IMR-90 (cell line): ENCODE data around the gene SPRED2. TPM values are rescaled to one million over a fixed set of nuclear protein-coding genes. Genes with fewer than 3 reads are reported as not detected.

Source experiments
- ATAC-seq: fragments of 200-7000 bp; cut with Tn5 transposase; 2 replicates; pipeline ENCODE4 v1.9.1; 2020; ENCODE audit warnings: low read depth, mild to moderate bottlenecking, moderate library complexity
- BruUV-seq: library from RNA; stranded (reverse); fragments of 400-500 nt; replicated peaks from 2 replicates; lab custom pipeline; 2021; lab: Mats Ljungman, UMichigan
- CTCF ChIA-PET: fragments of 300-600 bp; formaldehyde crosslinking; extraction: SDS; loops from one replicate; lab custom pipeline; 2021; ENCODE audit warnings: antibody characterized with exemption; lab: Yijun Ruan, JAX
- POLR2A ChIA-PET: fragments of 300-600 bp; sonication (Branson Sonifier 250); formaldehyde crosslinking; loops from one replicate; lab custom pipeline; 2022; ENCODE audit warnings: antibody characterized with exemption; ENCODE audit not compliant: unreplicated experiment; lab: Charles Lee
- DNase-seq: peaks from one replicate; pipeline ENCODE4 v3.0.0; 2013
- H2AFZ ChIP-seq: replicated peaks from 2 replicates; pipeline ENCODE3; 2013; ENCODE audit warnings: low read length, mild to moderate bottlenecking; ENCODE audit not compliant: poor library complexity
- H2AK5ac ChIP-seq: 2 replicates; pipeline ENCODE4 v1.6.1; 2013; ENCODE audit warnings: low read depth, low read length, inconsistent platforms
- H2AK9ac ChIP-seq: replicated peaks from 2 replicates; pipeline ENCODE3; 2013; ENCODE audit warnings: mild to moderate bottlenecking, low read depth, low read length, moderate library complexity; ENCODE audit not compliant: poor library complexity
- H2BK120ac ChIP-seq: 2 replicates; pipeline ENCODE4 v1.6.1; 2013; ENCODE audit warnings: low read depth, low read length, inconsistent platforms
- H2BK15ac ChIP-seq: 3 replicates; pipeline ENCODE4 v1.6.1; 2013; ENCODE audit warnings: low read depth, low read length, inconsistent platforms
- H2BK20ac ChIP-seq: 2 replicates; pipeline ENCODE4 v1.6.1; 2013; ENCODE audit warnings: low read depth, mild to moderate bottlenecking, inconsistent platforms, low read length, moderate library complexity
- H2BK5ac ChIP-seq: 2 replicates; pipeline ENCODE4 v1.6.1; 2013; ENCODE audit warnings: mild to moderate bottlenecking, low read depth, low read length, inconsistent platforms; ENCODE audit not compliant: poor library complexity, severe bottlenecking
- H3K14ac ChIP-seq: replicated peaks from 2 replicates; pipeline ENCODE4 v1.6.1; 2013; ENCODE audit warnings: low read depth, low read length, inconsistent platforms
- H3K18ac ChIP-seq: 2 replicates; pipeline ENCODE4 v1.6.1; 2013; ENCODE audit warnings: low read depth, low read length, control low read depth
- H3K23ac ChIP-seq: 2 replicates; pipeline ENCODE4 v1.6.1; 2013; ENCODE audit warnings: low read depth, low read length, inconsistent platforms
- H3K27ac ChIP-seq: 2 replicates; pipeline ENCODE4 v1.5.1; 2013; ENCODE audit warnings: mild to moderate bottlenecking, control low read depth, low read length; ENCODE audit not compliant: insufficient read depth
- H3K27me3 ChIP-seq: 2 replicates; pipeline ENCODE4 v1.6.1; 2013; ENCODE audit warnings: low read length; ENCODE audit not compliant: control insufficient read depth, insufficient read depth
- H3K36me3 ChIP-seq: 2 replicates; pipeline ENCODE4 v1.6.1; 2013; ENCODE audit warnings: low read length, mixed read lengths; ENCODE audit not compliant: control insufficient read depth, insufficient read depth
- H3K4ac ChIP-seq: 2 replicates; pipeline ENCODE4 v1.6.1; 2013; ENCODE audit warnings: low read depth, low read length, inconsistent platforms
- H3K4me1 ChIP-seq: 2 replicates; pipeline ENCODE4 v1.6.1; 2013; ENCODE audit warnings: low read length, mixed read lengths; ENCODE audit not compliant: control insufficient read depth, insufficient read depth
- H3K4me2 ChIP-seq: 2 replicates; pipeline ENCODE4 v1.6.1; 2013; ENCODE audit warnings: low read depth, mild to moderate bottlenecking, control low read depth, low read length, moderate library complexity
- H3K4me3 ChIP-seq: 2 replicates; pipeline ENCODE4 v1.5.1; 2013; ENCODE audit warnings: low read depth, mild to moderate bottlenecking, control low read depth, low read length, moderate library complexity; ENCODE audit not compliant: insufficient read depth
- H3K56ac ChIP-seq: 2 replicates; pipeline ENCODE4 v1.6.1; 2013; ENCODE audit warnings: low read length, inconsistent platforms; ENCODE audit not compliant: insufficient read depth; ENCODE audit errors: extremely low read depth
- H3K79me1 ChIP-seq, 2 experiments: 2 replicates each; pipeline ENCODE4 v1.6.1; 2013; ENCODE audit warnings: low read length in 2 of 2, inconsistent platforms in 1 of 2, low read depth in 1 of 2
- H3K9ac ChIP-seq: 2 replicates; pipeline ENCODE4 v1.6.1; 2013; ENCODE audit warnings: low read depth, low read length, control low read depth
- H3K9me1 ChIP-seq: 2 replicates; pipeline ENCODE4 v1.6.1; 2013; ENCODE audit warnings: low read length, inconsistent platforms; ENCODE audit not compliant: insufficient read depth
- H3K9me3 ChIP-seq: 2 replicates; pipeline ENCODE4 v1.6.1; 2013; ENCODE audit warnings: low read length; ENCODE audit not compliant: control insufficient read depth, insufficient read depth
- H4K20me1 ChIP-seq: 2 replicates; pipeline ENCODE4 v1.6.1; 2013; ENCODE audit warnings: low read length, inconsistent platforms; ENCODE audit not compliant: insufficient read depth
- H4K5ac ChIP-seq: 2 replicates; pipeline ENCODE4 v1.6.1; 2013; ENCODE audit warnings: mild to moderate bottlenecking, low read depth, low read length, control low read depth
- H4K8ac ChIP-seq, 2 experiments: 2 replicates each; pipeline ENCODE4 v1.6.1; 2013; ENCODE audit warnings: low read depth in 2 of 2, low read length in 2 of 2, control low read depth in 1 of 2, inconsistent platforms in 1 of 2
- H4K91ac ChIP-seq: 2 replicates; pipeline ENCODE4 v1.6.1; 2013; ENCODE audit warnings: low read depth, low read length, inconsistent platforms; ENCODE audit not compliant: insufficient read depth
- RAD21 ChIP-seq: IDR thresholded peaks from 2 replicates; pipeline ENCODE4 v1.6.1; 2012; ENCODE audit warnings: low read length, improper control_type of control experiment
- RCOR1 ChIP-seq: IDR thresholded peaks from 2 replicates; pipeline ENCODE4 v1.6.1; 2012; ENCODE audit warnings: mild to moderate bottlenecking, low read length, improper control_type of control experiment; ENCODE audit not compliant: insufficient replicate concordance
- SMC3 ChIP-seq: fragments of 150-350 bp; IDR thresholded peaks from 2 replicates; pipeline ENCODE4 v1.6.1; 2016; ENCODE audit warnings: low read depth, mild to moderate bottlenecking, antibody characterized with exemption, low read length, moderate library complexity
- WGBS, 2 experiments: methylation state at CpG; one replicate each; pipeline versions ENCODE4 v1.1.5 to v1.1.7; 2013; ENCODE audit warnings: missing lambda C conversion rate in 2 of 2; ENCODE audit not compliant: insufficient read length in 1 of 2; ENCODE audit errors: extremely low coverage in 2 of 2; 5-methylcytosine and 5-hydroxymethylcytosine counted together
- dilution Hi-C: fragments of 300-500 bp; cut with HindIII; formaldehyde crosslinking; loops from one replicate; pipeline ENCODE4 v1.14.3; 2018; ENCODE audit warnings: low sequenced_read_pairs; ENCODE audit not compliant: unreplicated experiment
- in situ Hi-C: fragments of 300-500 bp; cut with MboI; formaldehyde crosslinking; loops from 3 replicates; pipeline ENCODE4 v1.14.3; 2019; ENCODE audit warnings: low sequenced_read_pairs, inconsistent platforms, mixed read lengths
- intact Hi-C: fragments of 100-400 bp; cut with micrococcal nuclease; formaldehyde crosslinking; loops from 2 replicates; pipeline ENCODE4 v1.10.0; 2022
- polyA plus RNA-seq, 3 experiments: library from polyadenylated mRNA; depleted of rRNA; stranded (reverse); fragments of >200 nt; gene quantifications; 2 replicates each; pipeline ENCODE4 v1.2.3, GENCODE V29; 2012; ENCODE audit warnings: low replicate concordance in 1 of 3
- total RNA-seq: library from RNA; depleted of rRNA; stranded (reverse); fragments of >200 nt; gene quantifications from 2 replicates; pipeline ENCODE4 v1.2.3, GENCODE V29; 2012
- TF ChIP-seq, protein P1 (sequence below): conservative IDR thresholded peaks from 2 replicates; pipeline ENCODE4 v1.5.1; 2012; ENCODE audit warnings: mild to moderate bottlenecking, low read depth, low read length, improper control_type of control experiment

SPRED2 gene
- total and polyA plus RNA-seq, 2 of the 4 experiments (the other 2 are of a cell fraction), result 4.8 to 18.7 TPM

DNA sequence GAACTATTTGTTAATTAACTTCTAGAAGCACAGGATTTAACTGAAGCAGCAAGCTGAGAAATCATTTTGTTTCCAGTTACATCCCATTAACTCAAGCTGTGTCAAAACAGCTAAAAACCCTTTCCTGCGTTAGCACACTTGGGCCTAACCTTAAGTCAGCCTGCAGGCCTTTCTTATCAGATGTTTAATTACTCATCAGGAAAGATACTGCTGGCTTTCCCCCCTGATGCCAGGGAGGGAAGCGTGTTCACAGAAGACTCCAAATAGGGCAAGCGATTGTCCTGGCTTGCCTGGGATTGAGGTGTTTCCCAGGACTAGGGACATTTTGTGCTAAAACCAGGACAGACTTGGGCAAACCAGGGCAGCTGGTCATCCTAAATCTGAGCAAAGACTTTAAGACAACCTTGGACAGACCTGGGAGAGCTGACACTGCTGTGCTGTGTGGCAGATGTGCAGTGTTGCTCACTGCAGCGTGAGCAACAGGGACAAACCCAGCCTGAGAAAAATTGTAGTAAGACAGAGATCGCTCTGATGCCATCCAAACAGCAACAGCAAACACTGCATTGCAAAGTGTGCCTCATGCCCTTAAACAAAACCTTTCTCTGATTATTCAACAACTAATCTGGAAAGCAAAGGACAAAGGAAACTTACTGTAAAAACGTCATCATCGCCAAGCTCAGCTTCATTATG is 100.9 kb downstream of the SPRED2 start:
- ATAC-seq, result peak; percentile 44
- intact Hi-C loops, result no loop called here
- WGBS, 2 experiments, result 80% methylated on average over 2 of the region's 7 CpGs; no CpG with 5 or more reads in 1 of the 2 experiments

More for the DNA sequence above, 100.9 kb downstream of the SPRED2 start:
- H2AFZ ChIP-seq, result no peak overlapping the region
- peaks cover 5 to 17% of the 10 kb centered on the region in 2 experiments; a peak in 3 of 4 replicates for H3K79me1 ChIP-seq
- H2BK120ac ChIP-seq, result no peak overlapping the region
- H2BK15ac ChIP-seq, result no peak overlapping the region
- peaks cover 29% of the 10 kb centered on the region for H3K36me3 ChIP-seq
- POLR2A ChIA-PET, result no interaction called here
- no peaks in the 10 kb centered on the region for H3K4me1 ChIP-seq
- H2BK5ac ChIP-seq, result no peak overlapping the region
- H3K14ac ChIP-seq, result no peak overlapping the region
- no peaks in the 10 kb centered on the region for H4K20me1 ChIP-seq
- H3K27me3 ChIP-seq, result no peaks in the 10 kb centered on the region
- H2AK5ac ChIP-seq, result no peak overlapping the region
- in situ Hi-C loops, result no loop called here
- no TSS peak for BruUV-seq
- dilution Hi-C loops, result no loop called here
- H2AK9ac ChIP-seq, result peak overlapping the region; percentile 17
- no peak overlapping the region for H4K8ac ChIP-seq
- H4K5ac ChIP-seq, result no peak overlapping the region
- H2BK20ac ChIP-seq, result no peak overlapping the region
- H3K18ac ChIP-seq, result no peak overlapping the region
- no peak overlapping the region for H3K23ac ChIP-seq
- TF ChIP-seq RAD21 (no peak), RCOR1 (no peak), SMC3 (no peak)
- TF ChIP-seq, protein P1, sequence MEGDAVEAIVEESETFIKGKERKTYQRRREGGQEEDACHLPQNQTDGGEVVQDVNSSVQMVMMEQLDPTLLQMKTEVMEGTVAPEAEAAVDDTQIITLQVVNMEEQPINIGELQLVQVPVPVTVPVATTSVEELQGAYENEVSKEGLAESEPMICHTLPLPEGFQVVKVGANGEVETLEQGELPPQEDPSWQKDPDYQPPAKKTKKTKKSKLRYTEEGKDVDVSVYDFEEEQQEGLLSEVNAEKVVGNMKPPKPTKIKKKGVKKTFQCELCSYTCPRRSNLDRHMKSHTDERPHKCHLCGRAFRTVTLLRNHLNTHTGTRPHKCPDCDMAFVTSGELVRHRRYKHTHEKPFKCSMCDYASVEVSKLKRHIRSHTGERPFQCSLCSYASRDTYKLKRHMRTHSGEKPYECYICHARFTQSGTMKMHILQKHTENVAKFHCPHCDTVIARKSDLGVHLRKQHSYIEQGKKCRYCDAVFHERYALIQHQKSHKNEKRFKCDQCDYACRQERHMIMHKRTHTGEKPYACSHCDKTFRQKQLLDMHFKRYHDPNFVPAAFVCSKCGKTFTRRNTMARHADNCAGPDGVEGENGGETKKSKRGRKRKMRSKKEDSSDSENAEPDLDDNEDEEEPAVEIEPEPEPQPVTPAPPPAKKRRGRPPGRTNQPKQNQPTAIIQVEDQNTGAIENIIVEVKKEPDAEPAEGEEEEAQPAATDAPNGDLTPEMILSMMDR, result no peak
- no peak overlapping the region for H3K4me2 ChIP-seq
- H3K4ac ChIP-seq, result no peak overlapping the region
- H3K27ac ChIP-seq, result no peak overlapping the region
- CTCF ChIA-PET, result no interaction called here
- no peak overlapping the region for H4K91ac ChIP-seq
- peaks cover 4% of the 10 kb centered on the region; the same call in 1 of the 2 replicates for H3K9me1 ChIP-seq
- DNase-seq, result peak; percentile 19
- H3K9me3 ChIP-seq, result no peaks in the 10 kb centered on the region
- no peak overlapping the region for H3K56ac ChIP-seq
- no peak overlapping the region for H3K9ac ChIP-seq
- no peak overlapping the region for H3K4me3 ChIP-seq
